Activated T-cell treated with anti-CD3 and anti-CD28 coated beads for 1 hour (primary cell): ENCODE data around the gene EXD3.

Experiments
- DNase-seq: peaks from one replicate; pipeline ENCODE4 v3.0.0-alpha.2; 2020; ENCODE audit warnings: low read depth

EXD3 gene

GRCh38 chr9:137294681-137295237, 128.2 kb downstream of the EXD3 start:
- DNase-seq: no peak

- no peak for DNase-seq
Observed at GRCh38 chr9:137294091-137294680, 128.8 kb downstream of the EXD3 start.

GRCh38 chr9:137293482-137294090, 129.4 kb downstream of the EXD3 start:
- DNase-seq: no peak

GRCh38 chr9:137293094-137293481, 129.9 kb downstream of the EXD3 start:
- no peak for DNase-seq

GRCh38 chr9:137286975-137287383, 136.0 kb downstream of the EXD3 start:
- DNase-seq: no peak

GRCh38 chr9:137281345-137282116, 141.4 kb downstream of the EXD3 start:
- DNase-seq: no peak

GRCh38 chr9:137280474-137281344, 142.3 kb downstream of the EXD3 start:
- no peak for DNase-seq

GRCh38 chr9:137279741-137280473, 143.1 kb downstream of the EXD3 start:
- DNase-seq: no peak

GRCh38 chr9:137278721-137279711, 143.9 kb downstream of the EXD3 start:
- no peak for DNase-seq

- no peak for DNase-seq
Observed at GRCh38 chr9:137278061-137278701, 144.8 kb downstream of the EXD3 start.

GRCh38 chr9:137277329-137278041, 145.5 kb downstream of the EXD3 start, which contains the start of gene TOR4A:
Gene TOR4A (plus strand): TSS chr9:137277726. CDS start chr9:137278690, 964 bp downstream.
- no peak for DNase-seq

- DNase-seq: no peak
Observed at GRCh38 chr9:137276473-137277328, 146.3 kb downstream of the EXD3 start.

- DNase-seq: no peak
Observed at GRCh38 chr9:137275588-137276472, 147.1 kb downstream of the EXD3 start.

GRCh38 chr9:137275203-137275587, 147.8 kb downstream of the EXD3 start:
- no peak for DNase-seq

- DNase-seq: no peak
Observed at GRCh38 chr9:137273611-137274320, 149.2 kb downstream of the EXD3 start.

GRCh38 chr9:137273095-137273490, 149.9 kb downstream of the EXD3 start:
- DNase-seq: no peak
